Panc1 (cell line): Measurements from ENCODE around the gene ECHDC3. TPM values are rescaled to one million over a fixed set of nuclear protein-coding genes. Genes with fewer than 3 reads are reported as not detected.

Source experiments
- ATAC-seq: fragments of 200-7000 bp; cut with Tn5 transposase; 2 replicates; pipeline ENCODE4 v1.9.1; 2020; ENCODE audit warnings: mild to moderate bottlenecking, moderate library complexity
- BruUV-seq: library from RNA; stranded (reverse); fragments of 400-500 nt; replicated peaks from 2 replicates; lab custom pipeline; 2021; lab: Mats Ljungman, UMichigan
- CTCF ChIA-PET: fragments of 300-600 bp; sonication (Branson Sonifier 250); formaldehyde crosslinking; loops from one replicate; lab custom pipeline; 2022; ENCODE audit warnings: antibody characterized with exemption; lab: Charles Lee
- POLR2A ChIA-PET: fragments of 300-600 bp; sonication (Branson Sonifier 250); formaldehyde crosslinking; loops from one replicate; lab custom pipeline; 2022; ENCODE audit warnings: antibody characterized with exemption; lab: Charles Lee
- DNase-seq: peaks from one replicate; pipeline ENCODE4 v3.0.0-alpha.2; 2010; ENCODE audit warnings: low read depth, low spot score
- H3K27ac ChIP-seq: 2 replicates; pipeline ENCODE4 v1.5.1; 2011; ENCODE audit warnings: mild to moderate bottlenecking, low read length, inconsistent platforms
- H3K27me3 ChIP-seq: fragments of 200-500 bp; sonication (Bioruptor generic); 2 replicates; pipeline ENCODE4 v1.6.0; 2014; ENCODE audit warnings: low read length, inconsistent platforms; ENCODE audit not compliant: control insufficient read depth, insufficient read depth
- H3K36me3 ChIP-seq: fragments of 200-500 bp; sonication (Bioruptor generic); 2 replicates; pipeline ENCODE4 v1.5.1; 2014; ENCODE audit warnings: inconsistent platforms, mild to moderate bottlenecking, low read length, moderate library complexity; ENCODE audit not compliant: control insufficient read depth, insufficient read depth
- H3K4me1 ChIP-seq: 2 replicates; pipeline ENCODE4 v1.5.1; 2011; ENCODE audit warnings: inconsistent platforms, mild to moderate bottlenecking, low read length, moderate library complexity; ENCODE audit not compliant: control insufficient read depth, insufficient read depth
- H3K4me3 ChIP-seq, 2 experiments: 2 replicates each; pipeline ENCODE4 v1.5.1; 2011 to 2012; ENCODE audit warnings: low read depth in 2 of 2, low read length in 2 of 2, mild to moderate bottlenecking in 2 of 2, inconsistent platforms in 1 of 2, moderate library complexity in 1 of 2
- H3K9me3 ChIP-seq: fragments of 200-500 bp; sonication (Bioruptor generic); 2 replicates; pipeline ENCODE4 v1.5.1; 2014; ENCODE audit warnings: low read depth, mild to moderate bottlenecking, inconsistent platforms, low read length, moderate library complexity; ENCODE audit not compliant: control insufficient read depth, insufficient read depth
- POLR2AphosphoS5 ChIP-seq: IDR thresholded peaks from 2 replicates; pipeline ENCODE4 v1.6.1; 2012; ENCODE audit warnings: mild to moderate bottlenecking, low read depth, low read length, moderate library complexity
- SIN3A ChIP-seq: IDR thresholded peaks from 2 replicates; pipeline ENCODE4 v1.6.1; 2012; ENCODE audit warnings: low read depth, mild to moderate bottlenecking, low read length, moderate library complexity, borderline replicate concordance; ENCODE audit not compliant: insufficient read depth
- TCF7L2 ChIP-seq: IDR thresholded peaks from 2 replicates; pipeline ENCODE4 v1.6.1; 2011; ENCODE audit warnings: mild to moderate bottlenecking, low read depth, low read length, inconsistent platforms
- in situ Hi-C: cut with HindIII; loops from 2 replicates; pipeline ENCODE4 v1.10.0; 2016; ENCODE audit warnings: low sequenced_read_pairs, low pct_unique_long_range_greater_than_20kb
- intact Hi-C: fragments of 100-400 bp; cut with micrococcal nuclease; formaldehyde crosslinking; loops from one replicate; pipeline ENCODE4 v1.10.0; 2022; ENCODE audit not compliant: unreplicated experiment
- total RNA-seq: library from RNA; stranded (reverse); gene quantifications from one replicate; pipeline ENCODE4 v1.2.1, GENCODE V29; 2021; ENCODE audit not compliant: unreplicated experiment
- TF ChIP-seq, protein P1 (sequence below), 2 experiments: IDR thresholded peaks; 2 replicates each; pipeline ENCODE4 v1.6.1; 2011 to 2012; ENCODE audit warnings: low read depth in 2 of 2, control low read depth in 1 of 2, low read length in 1 of 2, mild to moderate bottlenecking in 1 of 2, moderate library complexity in 1 of 2; ENCODE audit not compliant: insufficient read depth in 1 of 2
- TF ChIP-seq, protein P2 (sequence below): fragments of 450-650 bp; IDR thresholded peaks from 2 replicates; pipeline ENCODE4 v1.5.1; 2017; ENCODE audit warnings: mild to moderate bottlenecking

The ECHDC3 gene
- total RNA-seq, 1 experiment from 2014 or later = 5.8 TPM

DNA sequence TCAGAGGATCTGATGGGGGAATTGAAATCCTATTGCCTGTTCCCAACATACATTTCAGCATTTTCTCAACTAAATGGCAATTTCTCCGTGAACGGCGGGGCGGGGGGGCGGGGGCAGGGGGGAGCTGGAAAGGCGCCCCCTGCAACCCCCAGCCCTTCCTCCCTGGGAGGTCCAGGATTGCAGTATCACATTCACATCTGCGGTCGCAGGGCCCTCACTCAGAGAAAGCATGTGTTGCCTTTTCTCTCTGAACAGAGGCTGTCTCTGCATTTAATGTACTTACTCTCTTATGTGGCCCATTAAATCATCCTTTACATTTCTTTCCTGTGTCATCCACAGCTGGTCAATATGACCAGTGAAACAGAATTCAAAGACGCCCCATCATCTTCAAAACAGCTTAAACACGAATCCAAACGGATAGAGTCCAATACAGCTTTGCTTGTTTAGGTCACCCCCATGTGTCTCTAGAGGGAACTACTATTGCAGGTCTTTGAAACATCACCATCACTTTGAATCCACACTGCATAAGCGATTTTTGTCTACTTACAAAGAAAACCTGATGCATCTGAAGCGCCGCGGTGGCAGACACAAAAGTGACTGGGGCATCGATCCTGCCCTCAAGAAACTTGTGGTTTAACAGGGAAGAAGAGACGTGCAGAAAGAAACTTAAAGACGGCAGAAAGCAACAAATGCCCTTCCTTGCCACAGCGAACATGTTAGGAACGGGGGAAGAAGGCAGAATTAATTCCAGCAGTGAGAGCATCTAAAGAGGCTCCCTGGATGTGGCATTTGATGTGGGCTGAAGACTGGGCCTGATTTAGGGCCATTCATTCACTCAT, 17.0 kb upstream of the ECHDC3 start:
- in situ Hi-C loops = no loop called here
- BruUV-seq = no TSS peak
- DNase-seq (peak; percentile 41), ATAC-seq (peak; percentile 85)
- H3K4me3 ChIP-seq = no peak overlapping the region
- H3K4me1 ChIP-seq = no peaks in the 10 kb centered on the region
- POLR2A ChIA-PET = no interaction called here
- H3K36me3 ChIP-seq = no peaks in the 10 kb centered on the region
- H3K27ac ChIP-seq = no peak overlapping the region
- H3K27me3 ChIP-seq = no peaks in the 10 kb centered on the region
- intact Hi-C loops = loop anchor here (1.0 kb wide), 1 partner anchor 210 kb away; no protein-coding TSS in a partner anchor
- no peaks in the 10 kb centered on the region for H3K9me3 ChIP-seq
- CTCF ChIA-PET = interaction anchor here (0.9 kb wide), 1 partner anchor 33 kb away, joined by 3 read pairs; no protein-coding TSS in a partner anchor
- no peak for TF ChIP-seq POLR2AphosphoS5
- no peak for TF ChIP-seq SIN3A
- no peak for TF ChIP-seq TCF7L2
- TF ChIP-seq, protein P1, sequence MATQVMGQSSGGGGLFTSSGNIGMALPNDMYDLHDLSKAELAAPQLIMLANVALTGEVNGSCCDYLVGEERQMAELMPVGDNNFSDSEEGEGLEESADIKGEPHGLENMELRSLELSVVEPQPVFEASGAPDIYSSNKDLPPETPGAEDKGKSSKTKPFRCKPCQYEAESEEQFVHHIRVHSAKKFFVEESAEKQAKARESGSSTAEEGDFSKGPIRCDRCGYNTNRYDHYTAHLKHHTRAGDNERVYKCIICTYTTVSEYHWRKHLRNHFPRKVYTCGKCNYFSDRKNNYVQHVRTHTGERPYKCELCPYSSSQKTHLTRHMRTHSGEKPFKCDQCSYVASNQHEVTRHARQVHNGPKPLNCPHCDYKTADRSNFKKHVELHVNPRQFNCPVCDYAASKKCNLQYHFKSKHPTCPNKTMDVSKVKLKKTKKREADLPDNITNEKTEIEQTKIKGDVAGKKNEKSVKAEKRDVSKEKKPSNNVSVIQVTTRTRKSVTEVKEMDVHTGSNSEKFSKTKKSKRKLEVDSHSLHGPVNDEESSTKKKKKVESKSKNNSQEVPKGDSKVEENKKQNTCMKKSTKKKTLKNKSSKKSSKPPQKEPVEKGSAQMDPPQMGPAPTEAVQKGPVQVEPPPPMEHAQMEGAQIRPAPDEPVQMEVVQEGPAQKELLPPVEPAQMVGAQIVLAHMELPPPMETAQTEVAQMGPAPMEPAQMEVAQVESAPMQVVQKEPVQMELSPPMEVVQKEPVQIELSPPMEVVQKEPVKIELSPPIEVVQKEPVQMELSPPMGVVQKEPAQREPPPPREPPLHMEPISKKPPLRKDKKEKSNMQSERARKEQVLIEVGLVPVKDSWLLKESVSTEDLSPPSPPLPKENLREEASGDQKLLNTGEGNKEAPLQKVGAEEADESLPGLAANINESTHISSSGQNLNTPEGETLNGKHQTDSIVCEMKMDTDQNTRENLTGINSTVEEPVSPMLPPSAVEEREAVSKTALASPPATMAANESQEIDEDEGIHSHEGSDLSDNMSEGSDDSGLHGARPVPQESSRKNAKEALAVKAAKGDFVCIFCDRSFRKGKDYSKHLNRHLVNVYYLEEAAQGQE (IDR thresholded peaks at IDR 0.05; ENCODE audit: insufficient read depth in 1 of 2, low read depth in 2 of 2, low read length in 1 of 2) = no peak
- TF ChIP-seq, protein P2, sequence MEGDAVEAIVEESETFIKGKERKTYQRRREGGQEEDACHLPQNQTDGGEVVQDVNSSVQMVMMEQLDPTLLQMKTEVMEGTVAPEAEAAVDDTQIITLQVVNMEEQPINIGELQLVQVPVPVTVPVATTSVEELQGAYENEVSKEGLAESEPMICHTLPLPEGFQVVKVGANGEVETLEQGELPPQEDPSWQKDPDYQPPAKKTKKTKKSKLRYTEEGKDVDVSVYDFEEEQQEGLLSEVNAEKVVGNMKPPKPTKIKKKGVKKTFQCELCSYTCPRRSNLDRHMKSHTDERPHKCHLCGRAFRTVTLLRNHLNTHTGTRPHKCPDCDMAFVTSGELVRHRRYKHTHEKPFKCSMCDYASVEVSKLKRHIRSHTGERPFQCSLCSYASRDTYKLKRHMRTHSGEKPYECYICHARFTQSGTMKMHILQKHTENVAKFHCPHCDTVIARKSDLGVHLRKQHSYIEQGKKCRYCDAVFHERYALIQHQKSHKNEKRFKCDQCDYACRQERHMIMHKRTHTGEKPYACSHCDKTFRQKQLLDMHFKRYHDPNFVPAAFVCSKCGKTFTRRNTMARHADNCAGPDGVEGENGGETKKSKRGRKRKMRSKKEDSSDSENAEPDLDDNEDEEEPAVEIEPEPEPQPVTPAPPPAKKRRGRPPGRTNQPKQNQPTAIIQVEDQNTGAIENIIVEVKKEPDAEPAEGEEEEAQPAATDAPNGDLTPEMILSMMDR = peak; percentile 76

DNA sequence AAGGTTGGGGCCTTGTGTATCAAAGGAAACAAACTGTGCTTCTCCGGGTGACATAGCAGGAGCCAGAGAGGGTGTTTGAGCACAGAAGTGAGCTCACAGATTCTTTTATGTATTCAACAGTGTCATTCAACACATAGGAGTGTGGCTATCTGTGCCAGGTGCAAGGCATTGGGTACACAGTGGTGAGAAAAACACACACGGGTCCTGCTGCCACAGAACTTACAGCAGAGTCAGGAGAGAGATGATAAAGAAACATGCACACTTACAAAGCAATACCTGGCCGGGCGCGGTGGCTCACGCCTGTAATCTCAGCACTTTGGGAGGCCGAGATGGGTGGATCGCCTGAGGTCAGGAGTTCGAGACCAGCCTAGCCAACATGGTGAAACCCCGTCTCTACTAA, 16.3 kb upstream of the ECHDC3 start:
- no peaks in the 10 kb centered on the region for H3K4me1 ChIP-seq
- intact Hi-C loops = loop anchor here (1.0 kb wide), 1 partner anchor 211 kb away; no protein-coding TSS in a partner anchor
- no peaks in the 10 kb centered on the region for H3K9me3 ChIP-seq
- DNase-seq = no peak
- CTCF ChIA-PET = no interaction called here
- in situ Hi-C loops = no loop called here
- H3K4me3 ChIP-seq = no peak overlapping the region
- H3K27me3 ChIP-seq = no peaks in the 10 kb centered on the region
- BruUV-seq = no TSS peak
- ATAC-seq = no peak
- H3K27ac ChIP-seq = no peak overlapping the region
- POLR2A ChIA-PET = no interaction called here
- no peaks in the 10 kb centered on the region for H3K36me3 ChIP-seq
- no peak for TF ChIP-seq SIN3A
- TF ChIP-seq, protein P1 (IDR thresholded peaks at IDR 0.05; ENCODE audit: insufficient read depth in 1 of 2, low read depth in 2 of 2, low read length in 1 of 2) = no peak
- no peak for TF ChIP-seq TCF7L2
- TF ChIP-seq, protein P2 = no peak
- TF ChIP-seq POLR2AphosphoS5 = no peak
